Measurements from ENCODE around the gene GRIK1.

GRIK1 gene

GRCh38 chr21:29568020-29568697 lies 371.6 kb downstream of the GRIK1 start:
- Mint-ChIP-seq H3K36me3 (ENCODE audit: low read depth) (no peaks in the 10 kb centered on the region), H3K4me1 (peaks cover 22% of the 10 kb centered on the region), H3K4me3 (no peak overlapping the region), H3K27me3 (ENCODE audit: low read depth) (peaks cover 8% of the 10 kb centered on the region), H3K9me3 (no peaks in the 10 kb centered on the region), H3K27ac (peak overlapping the region in 1 of 3 experiments; percentile 26)
- TF ChIP-seq CTCF (IDR thresholded peaks at IDR 0.05; ENCODE audit: unreplicated experiment in 3 of 3): no peak

DNA sequence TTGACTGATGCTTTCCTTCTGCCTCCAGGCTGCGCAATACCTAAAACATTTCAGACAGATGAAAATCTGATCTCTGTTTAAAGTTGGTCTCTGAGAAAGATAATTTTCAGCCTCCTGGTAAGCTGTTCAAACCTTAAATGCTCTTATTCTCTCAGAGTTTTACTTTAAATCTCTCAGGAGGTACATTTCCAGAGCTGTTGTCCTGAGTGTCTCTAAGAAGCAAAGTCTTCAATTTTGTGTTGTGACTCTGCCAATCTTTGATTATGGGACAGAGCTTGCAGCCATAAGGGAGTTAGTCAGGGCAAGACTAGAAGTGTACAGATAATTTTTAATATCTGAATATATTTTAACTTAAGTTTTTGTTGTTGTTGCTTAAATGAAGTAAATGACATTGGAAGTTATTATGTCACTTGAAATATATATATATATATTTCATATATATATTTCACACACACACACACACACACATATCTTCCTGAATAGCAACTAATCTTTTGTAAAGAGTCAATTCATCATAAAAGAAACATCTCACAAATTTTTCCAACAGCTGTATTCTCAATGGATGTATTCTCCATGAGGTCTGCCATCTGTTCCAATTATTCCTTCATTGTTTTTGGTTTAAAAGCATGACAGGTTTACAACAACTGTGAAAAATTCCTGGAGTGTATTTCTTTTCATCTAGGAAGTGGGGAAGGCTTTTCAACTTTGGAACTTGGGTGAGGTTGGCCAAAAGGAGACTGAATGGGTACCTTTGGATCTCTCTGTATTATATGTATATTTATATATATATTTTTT lies 381.7 kb downstream of the GRIK1 start:
- H3K4me3 Mint-ChIP-seq: no peak overlapping the region
- no peaks in the 10 kb centered on the region for H3K36me3 Mint-ChIP-seq (ENCODE audit: low read depth)
- H3K27me3 Mint-ChIP-seq (ENCODE audit: low read depth): peaks cover under 1% of the 10 kb centered on the region
- H3K4me1 Mint-ChIP-seq: peaks cover 44% of the 10 kb centered on the region
- TF ChIP-seq CTCF (IDR thresholded peaks at IDR 0.05; ENCODE audit: unreplicated experiment in 3 of 3): no peak
- peak overlapping the region; percentile 19 to 84 (median 46) for H3K27ac Mint-ChIP-seq
- no peaks in the 10 kb centered on the region for H3K9me3 Mint-ChIP-seq

- no peak overlapping the region for H3K4me3 Mint-ChIP-seq
- peaks cover 42% of the 10 kb centered on the region for H3K4me1 Mint-ChIP-seq
- H3K9me3 Mint-ChIP-seq: no peaks in the 10 kb centered on the region
- TF ChIP-seq CTCF (IDR thresholded peaks at IDR 0.05; ENCODE audit: unreplicated experiment in 3 of 3): no peak
- H3K27ac Mint-ChIP-seq: peak overlapping the region; percentile 45 to 59 (median 46)
- H3K36me3 Mint-ChIP-seq (ENCODE audit: low read depth): no peaks in the 10 kb centered on the region
- H3K27me3 Mint-ChIP-seq (ENCODE audit: low read depth): no peaks in the 10 kb centered on the region
Observed at GRCh38 chr21:29557200-29557599, 382.6 kb downstream of the GRIK1 start.

GRCh38 chr21:29555601-29556000 lies 384.2 kb downstream of the GRIK1 start:
- no peaks in the 10 kb centered on the region for H3K27me3 Mint-ChIP-seq (ENCODE audit: low read depth)
- no peaks in the 10 kb centered on the region for H3K36me3 Mint-ChIP-seq (ENCODE audit: low read depth)
- peak overlapping the region in 1 of 3 experiments; percentile 53 for H3K27ac Mint-ChIP-seq
- no peak for TF ChIP-seq CTCF (IDR thresholded peaks at IDR 0.05; ENCODE audit: unreplicated experiment in 3 of 3)
- H3K4me1 Mint-ChIP-seq: peaks cover 42% of the 10 kb centered on the region
- H3K4me3 Mint-ChIP-seq: peak overlapping the region in 1 of 3 experiments; percentile 11
- H3K9me3 Mint-ChIP-seq: no peaks in the 10 kb centered on the region

DNA sequence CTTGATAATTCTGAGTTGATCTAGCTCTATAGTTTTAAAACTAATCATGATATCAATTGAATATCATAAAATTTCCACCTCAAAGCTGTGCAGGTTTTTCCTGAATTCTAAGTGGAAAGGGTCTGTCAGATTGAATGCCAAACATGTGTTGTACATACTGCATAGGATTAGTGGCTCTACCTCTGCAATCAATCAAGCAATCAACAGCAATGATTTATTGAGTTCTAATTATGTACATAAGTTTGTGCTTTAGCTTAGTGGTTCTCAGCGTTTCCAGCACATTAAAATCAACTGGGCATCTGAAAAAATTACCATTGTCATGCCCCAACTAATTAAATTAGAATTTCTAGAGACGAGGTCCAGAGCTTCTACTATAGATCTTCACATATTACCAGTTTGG lies 389.6 kb downstream of the GRIK1 start:
- H3K27ac Mint-ChIP-seq: no peak overlapping the region
- H3K27me3 Mint-ChIP-seq (ENCODE audit: low read depth): no peaks in the 10 kb centered on the region

More for the DNA sequence above, 389.6 kb downstream of the GRIK1 start:
- no peak for TF ChIP-seq CTCF (IDR thresholded peaks at IDR 0.05; ENCODE audit: unreplicated experiment in 3 of 3)
- peaks cover 8% of the 10 kb centered on the region for H3K4me1 Mint-ChIP-seq
- no peaks in the 10 kb centered on the region for H3K9me3 Mint-ChIP-seq
- H3K36me3 Mint-ChIP-seq (ENCODE audit: low read depth): no peaks in the 10 kb centered on the region
- H3K4me3 Mint-ChIP-seq: no peak overlapping the region

Measured in nephron (organoid).